Pons (tissue), 1 donor: ENCODE measurements around the gene CD19.
"Not testable (repeated sequence)": the region's sequence is repeated elsewhere in the genome, so short reads cannot be mapped to it uniquely, and the experiment has no call there.

Source experiments
- DNase-seq: peaks from one replicate; pipeline ENCODE4 v3.0.0-alpha.2; 2016; ENCODE audit warnings: low spot score

Gene CD19

GRCh38 chr16:28910086-28911031, 21.4 kb upstream of the CD19 start:
- no peak for DNase-seq

DNA sequence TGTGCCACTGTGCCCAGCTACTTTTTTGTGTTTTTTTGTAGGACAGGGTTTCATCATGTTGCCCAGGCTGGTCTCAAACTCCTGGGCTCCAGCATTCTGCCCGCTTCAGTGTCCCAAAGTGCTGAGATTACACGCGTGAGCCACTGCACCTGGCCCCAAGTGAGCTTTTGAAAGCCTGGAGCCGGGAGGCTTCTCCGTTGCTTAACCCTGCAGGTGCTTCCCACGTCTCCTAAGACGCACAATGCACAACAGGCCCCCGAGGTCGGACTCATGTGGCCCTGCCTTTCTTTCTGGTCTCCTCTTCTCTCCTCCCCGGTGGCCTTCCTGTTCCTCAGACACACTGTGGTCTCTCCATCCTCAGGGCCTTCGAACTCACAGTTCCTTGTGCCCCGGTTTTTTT, 19.2 kb upstream of the CD19 start:
- DNase-seq, result no peak

DNA sequence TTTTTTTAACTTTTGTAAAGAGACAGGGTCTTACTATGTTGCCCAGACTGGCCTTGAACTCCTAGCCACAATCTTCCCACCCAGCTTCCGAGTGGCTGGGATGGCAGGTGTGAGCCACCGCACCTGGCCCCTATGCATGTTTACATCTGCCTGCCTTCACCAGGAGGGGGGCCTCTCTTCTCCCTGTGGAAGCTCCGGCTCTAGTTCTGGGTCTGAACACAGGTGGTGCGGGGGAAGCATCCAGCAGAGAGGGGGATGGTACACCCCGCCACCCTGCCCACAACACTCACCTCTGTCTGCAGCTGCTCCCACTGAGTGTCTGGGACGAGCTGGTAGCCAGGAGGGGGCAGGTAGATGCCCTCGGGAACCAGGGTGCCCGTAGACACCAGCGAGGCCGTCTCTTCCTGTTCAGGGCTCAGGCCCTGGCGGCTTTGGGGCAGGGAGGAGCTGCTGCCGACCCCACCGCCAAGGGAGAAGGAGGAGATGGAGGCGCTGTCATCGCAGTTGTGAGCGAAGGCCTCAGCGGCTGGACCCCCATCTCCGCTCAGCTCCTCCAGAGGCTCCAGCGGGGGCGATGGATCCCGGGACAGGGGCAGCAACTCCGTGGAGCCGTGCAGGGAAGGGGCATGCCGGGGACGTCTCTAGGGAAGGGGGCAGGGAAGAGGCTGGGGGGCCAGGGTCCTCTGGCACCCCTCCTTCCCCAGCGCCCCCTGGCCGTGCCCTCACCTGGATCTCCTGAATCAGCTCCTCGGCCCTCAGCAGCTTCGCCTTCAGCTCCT, 17.6 kb upstream of the CD19 start:
- no peak for DNase-seq

- no peak for DNase-seq
These were observed 16.6 kb upstream of the CD19 start for GRCh38 chr16:28915181-28915580.

- DNase-seq, result no peak
These were observed 14.7 kb upstream of the CD19 start for GRCh38 chr16:28917095-28917494.

DNA sequence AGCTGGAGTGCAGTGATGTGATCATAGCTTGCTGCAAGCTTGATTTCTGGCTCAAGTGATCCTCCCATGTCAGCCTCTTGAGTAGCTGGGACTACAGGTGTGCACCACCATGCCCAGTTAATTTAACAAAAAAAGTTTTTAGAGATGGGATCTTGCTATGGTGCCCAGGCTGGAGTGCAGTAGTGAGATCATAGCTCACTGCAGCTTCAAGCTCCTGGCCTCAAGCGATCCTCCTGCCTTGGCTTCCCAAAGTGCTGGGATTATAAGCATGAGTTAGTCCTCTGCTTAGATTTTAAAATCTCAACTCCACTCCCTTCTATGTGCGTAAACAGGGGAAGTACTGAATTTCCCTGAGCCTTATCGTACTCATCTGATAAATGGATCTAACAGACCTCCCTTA, 13.1 kb upstream of the CD19 start:
- no peak for DNase-seq

DNA sequence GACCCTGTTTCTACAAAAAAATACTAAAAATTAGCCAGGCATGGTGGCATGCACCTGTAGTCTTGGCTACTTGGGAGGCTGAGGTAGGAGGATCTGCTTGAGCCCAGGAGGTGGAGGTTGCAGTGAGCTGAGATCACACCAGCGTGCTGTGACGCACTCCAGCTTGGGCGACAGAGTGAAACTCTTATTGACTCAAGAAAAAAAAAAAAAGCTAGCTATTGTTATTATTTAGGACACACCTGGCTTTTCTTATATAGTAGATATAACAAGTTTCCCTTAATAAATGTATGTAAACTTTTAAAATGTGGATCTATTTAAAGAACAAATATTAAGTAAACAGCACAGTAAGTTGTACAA, 8.6 kb upstream of the CD19 start:
- DNase-seq, result no peak

- no peak for DNase-seq
These were observed 7.9 kb upstream of the CD19 start for GRCh38 chr16:28923652-28924398.

GRCh38 chr16:28924399-28924761, 7.4 kb upstream of the CD19 start:
- DNase-seq, result no peak

- peak; percentile 85 for DNase-seq
These were observed 6.9 kb upstream of the CD19 start, which contains the start of gene RABEP2 for GRCh38 chr16:28924762-28925385. Gene RABEP2, minus strand, starts transcription at chr16:28925238. Its CDS starts 75 bp downstream, at chr16:28925163.

GRCh38 chr16:28925386-28926228, 6.2 kb upstream of the CD19 start:
- DNase-seq, result peak; percentile 52

- not testable (repeated sequence) for DNase-seq
These were observed 5.5 kb upstream of the CD19 start for GRCh38 chr16:28926284-28926683.

- no peak for DNase-seq
These were observed 4.0 kb upstream of the CD19 start for GRCh38 chr16:28927815-28928214.

GRCh38 chr16:28930203-28930602, 1.6 kb upstream of the CD19 start:
- DNase-seq, result no peak

GRCh38 chr16:28930652-28931051, 1.1 kb upstream of the CD19 start:
- no peak for DNase-seq

DNA sequence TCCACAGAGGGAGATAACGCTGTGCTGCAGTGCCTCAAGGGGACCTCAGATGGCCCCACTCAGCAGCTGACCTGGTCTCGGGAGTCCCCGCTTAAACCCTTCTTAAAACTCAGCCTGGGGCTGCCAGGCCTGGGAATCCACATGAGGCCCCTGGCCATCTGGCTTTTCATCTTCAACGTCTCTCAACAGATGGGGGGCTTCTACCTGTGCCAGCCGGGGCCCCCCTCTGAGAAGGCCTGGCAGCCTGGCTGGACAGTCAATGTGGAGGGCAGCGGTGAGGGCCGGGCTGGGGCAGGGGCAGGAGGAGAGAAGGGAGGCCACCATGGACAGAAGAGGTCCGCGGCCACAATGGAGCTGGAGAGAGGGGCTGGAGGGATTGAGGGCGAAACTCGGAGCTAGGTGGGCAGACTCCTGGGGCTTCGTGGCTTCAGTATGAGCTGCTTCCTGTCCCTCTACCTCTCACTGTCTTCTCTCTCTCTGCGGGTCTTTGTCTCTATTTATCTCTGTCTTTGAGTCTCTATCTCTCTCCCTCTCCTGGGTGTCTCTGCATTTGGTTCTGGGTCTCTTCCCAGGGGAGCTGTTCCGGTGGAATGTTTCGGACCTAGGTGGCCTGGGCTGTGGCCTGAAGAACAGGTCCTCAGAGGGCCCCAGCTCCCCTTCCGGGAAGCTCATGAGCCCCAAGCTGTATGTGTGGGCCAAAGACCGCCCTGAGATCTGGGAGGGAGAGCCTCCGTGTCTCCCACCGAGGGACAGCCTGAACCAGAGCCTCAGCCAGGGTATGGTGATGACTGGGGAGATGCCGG, 769 bp downstream of the CD19 start:
- DNase-seq, result no peak

DNA sequence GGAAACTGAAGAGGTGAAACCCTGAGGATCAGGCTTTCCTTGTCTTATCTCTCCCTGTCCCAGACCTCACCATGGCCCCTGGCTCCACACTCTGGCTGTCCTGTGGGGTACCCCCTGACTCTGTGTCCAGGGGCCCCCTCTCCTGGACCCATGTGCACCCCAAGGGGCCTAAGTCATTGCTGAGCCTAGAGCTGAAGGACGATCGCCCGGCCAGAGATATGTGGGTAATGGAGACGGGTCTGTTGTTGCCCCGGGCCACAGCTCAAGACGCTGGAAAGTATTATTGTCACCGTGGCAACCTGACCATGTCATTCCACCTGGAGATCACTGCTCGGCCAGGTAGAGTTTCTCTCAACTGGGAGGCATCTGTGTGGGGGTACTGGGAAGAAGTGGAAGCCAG, 1.4 kb downstream of the CD19 start:
- no peak for DNase-seq

GRCh38 chr16:28935346-28935745, 3.6 kb downstream of the CD19 start:
- no peak for DNase-seq

DNA sequence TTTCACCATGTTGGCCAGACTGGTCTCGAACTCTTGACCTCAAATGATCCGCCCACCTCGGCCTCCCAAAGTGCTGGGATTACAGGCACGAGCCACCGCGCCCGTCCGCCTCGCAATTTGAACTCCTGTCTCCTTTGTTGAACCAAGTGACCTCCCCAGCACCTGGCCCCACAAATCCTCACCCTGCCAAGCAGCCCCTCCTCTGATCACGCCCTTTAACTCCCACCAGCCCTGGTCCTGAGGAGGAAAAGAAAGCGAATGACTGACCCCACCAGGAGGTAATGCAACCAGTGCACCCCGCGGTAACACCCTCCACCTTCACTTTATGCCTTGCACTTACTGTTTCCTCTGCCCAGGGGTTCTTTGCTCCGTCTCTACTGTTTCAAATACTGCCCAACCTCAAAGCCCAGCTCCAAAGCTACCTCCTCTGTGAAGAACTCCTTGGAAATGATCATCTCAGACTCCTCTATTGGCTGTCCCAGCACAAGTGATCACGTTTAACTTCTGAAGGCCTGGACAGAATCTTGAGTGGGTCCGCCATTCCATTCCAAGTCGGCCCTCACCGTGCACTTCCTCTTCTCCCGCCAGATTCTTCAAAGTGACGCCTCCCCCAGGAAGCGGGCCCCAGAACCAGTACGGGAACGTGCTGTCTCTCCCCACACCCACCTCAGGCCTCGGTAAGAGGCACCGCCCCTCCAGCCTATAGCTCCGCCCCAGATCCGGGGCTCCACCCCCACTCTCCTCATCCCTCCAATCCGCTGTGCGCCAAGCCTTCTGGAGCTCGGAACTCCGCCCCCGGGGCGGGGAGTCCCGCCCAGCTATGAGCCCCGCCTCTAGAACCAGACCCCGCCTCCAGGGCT, 4.4 kb downstream of the CD19 start:
- DNase-seq, result peak; percentile 75
